Activated CD4-positive, CD25-positive, alpha-beta regulatory T cell treated with anti-CD3 and anti-CD28 coated beads, Interleukin-2, amount 50 U/mL, for 24 hours (primary cell): ENCODE measurements around the gene PSMB2.

ENCODE experiments used
- ATAC-seq, 2 donors: fragments of 150-1000 bp; cut with Tn5 transposase; one replicate each; pipeline ENCODE4 v1.10.0; 2021; ENCODE audit warnings: mild to moderate bottlenecking in 1 of 2, moderate library complexity in 1 of 2

Gene PSMB2

GRCh38 chr1:35555601-35556477, 85.5 kb downstream of the PSMB2 start:
- ATAC-seq: peak; percentile 22 to 48

GRCh38 chr1:35555212-35555584, 86.1 kb downstream of the PSMB2 start:
- no peak for ATAC-seq

- no peak for ATAC-seq
These were observed 86.8 kb downstream of the PSMB2 start for GRCh38 chr1:35554266-35555211.

GRCh38 chr1:35553851-35554250, 87.5 kb downstream of the PSMB2 start:
- no peak for ATAC-seq
